GM23248 (cell line): ENCODE measurements around the gene MTHFD2L. TPM values are rescaled to one million over a fixed set of nuclear protein-coding genes. Genes with fewer than 3 reads are reported as not detected.
"Not testable (repeated sequence)": the region's sequence is repeated elsewhere in the genome, so short reads cannot be mapped to it uniquely, and the experiment has no call there.

Experiments used
- DNase-seq: peaks from one replicate; pipeline ENCODE4 v3.0.0-alpha.2; 2015
- H2AFZ ChIP-seq: fragments of 200-600 bp; sonication (generic); 2 replicates; pipeline ENCODE4 v1.6.1; 2016; ENCODE audit warnings: antibody characterized with exemption
- H3F3A ChIP-seq: fragments of 200-600 bp; sonication (generic); 2 replicates; pipeline ENCODE4 v1.6.1; 2016; ENCODE audit warnings: mild to moderate bottlenecking, antibody characterized with exemption, mixed run types; ENCODE audit not compliant: insufficient read depth
- H3K27ac ChIP-seq: fragments of 200-600 bp; sonication (generic); 2 replicates; pipeline ENCODE4 v1.5.1; 2016; ENCODE audit warnings: mild to moderate bottlenecking
- H3K27me3 ChIP-seq: fragments of 200-600 bp; sonication (generic); replicated peaks from 2 replicates; pipeline ENCODE4 v1.6.1; 2016; ENCODE audit warnings: mild to moderate bottlenecking; ENCODE audit not compliant: insufficient read depth
- H3K36me3 ChIP-seq: fragments of 200-600 bp; sonication (generic); 2 replicates; pipeline ENCODE4 v1.6.1; 2016; ENCODE audit warnings: low read depth, mild to moderate bottlenecking
- H3K4me1 ChIP-seq: fragments of 200-600 bp; sonication (generic); 2 replicates; pipeline ENCODE4 v1.6.1; 2016; ENCODE audit warnings: mild to moderate bottlenecking; ENCODE audit not compliant: insufficient read depth
- H3K4me2 ChIP-seq: fragments of 200-600 bp; sonication (generic); one replicate; pipeline ENCODE4 v1.6.1; 2016; ENCODE audit warnings: mild to moderate bottlenecking; ENCODE audit not compliant: unreplicated experiment
- H3K4me3 ChIP-seq: fragments of 200-600 bp; sonication (generic); 2 replicates; pipeline ENCODE4 v1.5.1; 2016; ENCODE audit warnings: mild to moderate bottlenecking
- H3K79me2 ChIP-seq: fragments of 200-600 bp; sonication (generic); 2 replicates; pipeline ENCODE4 v1.6.1; 2016; ENCODE audit warnings: mild to moderate bottlenecking; ENCODE audit not compliant: insufficient read depth
- H3K9ac ChIP-seq: fragments of 200-600 bp; sonication (generic); 2 replicates; pipeline ENCODE4 v1.6.1; 2016; ENCODE audit warnings: mild to moderate bottlenecking
- H3K9me2 ChIP-seq: fragments of 200-600 bp; sonication (generic); 2 replicates; pipeline ENCODE4 v1.6.1; 2016; ENCODE audit warnings: mixed run types, mild to moderate bottlenecking, moderate library complexity; ENCODE audit not compliant: insufficient read depth
- H3K9me3 ChIP-seq: fragments of 200-600 bp; sonication (generic); one replicate; pipeline ENCODE4 v1.6.1; 2017; ENCODE audit warnings: low read depth
- H4K20me1 ChIP-seq: fragments of 200-600 bp; sonication (generic); 2 replicates; pipeline ENCODE4 v1.6.0; 2016; ENCODE audit not compliant: insufficient read depth
- EZH2 ChIP-seq: fragments of 200-600 bp; sonication (generic); IDR thresholded peaks from 2 replicates; pipeline ENCODE4 v1.6.1; 2018; ENCODE audit warnings: antibody characterized with exemption, mild to moderate bottlenecking; ENCODE audit not compliant: insufficient read depth, poor library complexity, severe bottlenecking
- EZH2phosphoT487 ChIP-seq: fragments of 200-600 bp; sonication (generic); IDR thresholded peaks from 2 replicates; pipeline ENCODE4 v1.6.1; 2018; ENCODE audit warnings: antibody characterized with exemption, moderate library complexity, mild to moderate bottlenecking, low read depth; ENCODE audit not compliant: insufficient read depth
- WGBS, 2 experiments: methylation state at CpG; one replicate each; pipeline ENCODE4 v1.1.6; 2015 to 2017; ENCODE audit warnings: low lambda C conversion rate in 2 of 2, low coverage in 1 of 2; ENCODE audit errors: missing lambda C conversion rate in 2 of 2; 5-methylcytosine and 5-hydroxymethylcytosine counted together
- in situ Hi-C: fragments of 300-500 bp; cut with MboI; formaldehyde crosslinking; loops from 2 replicates; pipeline ENCODE4 v1.15.0; 2020
- polyA plus RNA-seq: library from polyadenylated mRNA; unstranded; fragments of >200 nt; fragmentation: Nextera tagmentation; extraction: Ambion mirVana; gene quantifications from 2 replicates; pipeline ENCODE4 v1.2.1, GENCODE V29; 2016
- total RNA-seq: library from RNA; depleted of rRNA; stranded (reverse); fragments of >200 nt; shearing (Covaris generic); gene quantifications from 2 replicates; pipeline ENCODE4 v1.2.3, GENCODE V29; 2014

MTHFD2L gene
- total and polyA plus RNA-seq, 2 experiments from 2014 or later = 6.3 to 7.9 TPM

GRCh38 chr4:74334636-74335035 lies 176.7 kb downstream of the MTHFD2L start:
- no peak overlapping the region for H3K4me3 ChIP-seq
- H3F3A ChIP-seq = no peaks in the 10 kb centered on the region
- H4K20me1 ChIP-seq = no peaks in the 10 kb centered on the region
- no peaks in the 10 kb centered on the region for H3K9me2 ChIP-seq
- 83 to 84% methylated on average over 7 of the region's 7 CpGs for WGBS, 2 experiments
- no peak overlapping the region for H3K27ac ChIP-seq
- H3K4me2 ChIP-seq = no peak overlapping the region
- no peaks in the 10 kb centered on the region for H3K27me3 ChIP-seq
- no peak for TF ChIP-seq EZH2
- no peak for TF ChIP-seq EZH2phosphoT487
- H3K4me1 ChIP-seq = no peaks in the 10 kb centered on the region
- H3K79me2 ChIP-seq = no peaks in the 10 kb centered on the region
- H2AFZ ChIP-seq = no peak overlapping the region
- no peak for DNase-seq
- H3K9ac ChIP-seq = no peak overlapping the region
- no peaks in the 10 kb centered on the region for H3K9me3 ChIP-seq
- no peaks in the 10 kb centered on the region for H3K36me3 ChIP-seq
- in situ Hi-C loops = no loop called here

- Histone ChIP-seq H2AFZ (no peak overlapping the region), H3K4me3 (no peak overlapping the region), H3F3A (no peaks in the 10 kb centered on the region), H3K36me3 (no peaks in the 10 kb centered on the region), H4K20me1 (no peaks in the 10 kb centered on the region), H3K9ac (no peak overlapping the region), H3K9me3 (no peaks in the 10 kb centered on the region), H3K27ac (no peak overlapping the region), H3K4me2 (no peak overlapping the region), H3K4me1 (no peaks in the 10 kb centered on the region), H3K79me2 (no peaks in the 10 kb centered on the region), H3K9me2 (no peaks in the 10 kb centered on the region), H3K27me3 (no peaks in the 10 kb centered on the region)
- WGBS, 2 experiments = 57 to 61% methylated on average over 5 of the region's 5 CpGs
- TF ChIP-seq EZH2phosphoT487 (no peak), EZH2 (no peak)
- no peak for DNase-seq
- in situ Hi-C loops = no loop called here
These were observed 177.6 kb downstream of the MTHFD2L start for GRCh38 chr4:74335341-74336021.

- Histone ChIP-seq H3K79me2 (no peaks in the 10 kb centered on the region), H3K27me3 (no peaks in the 10 kb centered on the region), H2AFZ (no peak overlapping the region), H3K9ac (no peak overlapping the region), H4K20me1 (no peaks in the 10 kb centered on the region), H3K9me3 (no peaks in the 10 kb centered on the region), H3K36me3 (no peaks in the 10 kb centered on the region), H3K4me1 (no peaks in the 10 kb centered on the region), H3K9me2 (no peaks in the 10 kb centered on the region), H3K4me2 (no peak overlapping the region), H3K27ac (no peak overlapping the region), H3K4me3 (no peak overlapping the region), H3F3A (no peaks in the 10 kb centered on the region)
- 50 to 59% methylated on average over 4 of the region's 4 CpGs for WGBS, 2 experiments
- TF ChIP-seq EZH2phosphoT487 (no peak), EZH2 (no peak)
- in situ Hi-C loops = no loop called here
- peak; percentile 23 for DNase-seq
These were observed 180.9 kb downstream of the MTHFD2L start for GRCh38 chr4:74338792-74339333.

GRCh38 chr4:74339501-74339900 lies 181.6 kb downstream of the MTHFD2L start:
- H4K20me1 ChIP-seq = no peaks in the 10 kb centered on the region
- in situ Hi-C loops = no loop called here
- no peak overlapping the region for H3K27ac ChIP-seq
- no peaks in the 10 kb centered on the region for H3K36me3 ChIP-seq
- H3F3A ChIP-seq = no peaks in the 10 kb centered on the region
- no peak overlapping the region for H3K4me3 ChIP-seq
- no peak overlapping the region for H2AFZ ChIP-seq
- no peaks in the 10 kb centered on the region for H3K79me2 ChIP-seq
- H3K4me2 ChIP-seq = no peak overlapping the region
- no peak for DNase-seq
- no peaks in the 10 kb centered on the region for H3K27me3 ChIP-seq
- TF ChIP-seq EZH2 = no peak
- TF ChIP-seq EZH2phosphoT487 = no peak
- H3K9me2 ChIP-seq = no peaks in the 10 kb centered on the region
- no peak overlapping the region for H3K9ac ChIP-seq
- H3K4me1 ChIP-seq = no peaks in the 10 kb centered on the region
- no peaks in the 10 kb centered on the region for H3K9me3 ChIP-seq

- DNase-seq, H3K27ac ChIP-seq, H3F3A ChIP-seq, H3K9me3 ChIP-seq, H3K4me3 ChIP-seq, H3K9ac ChIP-seq, H3K4me1 ChIP-seq, H3K36me3 ChIP-seq, H3K4me2 ChIP-seq, H3K79me2 ChIP-seq, H3K9me2 ChIP-seq, H4K20me1 ChIP-seq, H2AFZ ChIP-seq, in situ Hi-C loops, H3K27me3 ChIP-seq: not testable (repeated sequence)
These were observed 182.5 kb downstream of the MTHFD2L start for GRCh38 chr4:74340421-74340820.
